ENCODE measurements around the gene PLBD2. TPM values are rescaled to one million over a fixed set of nuclear protein-coding genes. Genes with fewer than 3 reads are reported as not detected.

Gene PLBD2
- total RNA-seq, 3 donors from 2014 or later, result 15.4 to 59.8 (median 26.9) TPM

DNA sequence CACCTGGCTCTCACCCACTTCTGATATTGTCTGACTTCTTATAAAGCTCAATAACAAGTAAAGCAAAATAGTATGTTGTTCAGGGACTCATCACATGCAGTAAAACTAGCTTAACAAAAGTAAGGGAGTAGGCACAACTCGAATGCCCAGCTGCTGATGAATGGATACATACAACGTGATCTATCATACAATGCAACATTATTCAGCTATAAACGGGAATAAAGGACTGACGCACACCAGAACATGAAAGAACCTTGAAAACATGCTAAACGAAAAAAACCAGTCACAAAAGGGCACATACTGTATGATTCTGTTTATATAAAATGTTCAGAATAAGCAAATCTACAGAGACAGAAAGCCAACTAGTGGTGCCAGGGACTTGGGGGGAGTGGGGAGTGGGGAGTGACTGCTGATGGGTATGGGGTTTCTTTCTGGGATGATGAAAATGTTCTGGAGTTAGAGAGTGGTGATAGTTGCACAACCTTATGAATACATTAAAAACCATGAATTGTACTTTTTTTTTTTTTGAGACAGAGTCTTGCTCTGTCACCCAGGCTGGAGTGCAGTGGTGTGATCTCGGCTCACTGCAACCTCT is 11.1 kb downstream of the PLBD2 start:
- Histone ChIP-seq H3K27me3 (no peaks in the 10 kb centered on the region), H3K27ac (no peak overlapping the region), H3K4me3 (no peak overlapping the region), H3K9me3 (no peaks in the 10 kb centered on the region), H3K36me3 (peaks cover 2% of the 10 kb centered on the region), H3K4me1 (no peaks in the 10 kb centered on the region)
- TF ChIP-seq, protein P1, sequence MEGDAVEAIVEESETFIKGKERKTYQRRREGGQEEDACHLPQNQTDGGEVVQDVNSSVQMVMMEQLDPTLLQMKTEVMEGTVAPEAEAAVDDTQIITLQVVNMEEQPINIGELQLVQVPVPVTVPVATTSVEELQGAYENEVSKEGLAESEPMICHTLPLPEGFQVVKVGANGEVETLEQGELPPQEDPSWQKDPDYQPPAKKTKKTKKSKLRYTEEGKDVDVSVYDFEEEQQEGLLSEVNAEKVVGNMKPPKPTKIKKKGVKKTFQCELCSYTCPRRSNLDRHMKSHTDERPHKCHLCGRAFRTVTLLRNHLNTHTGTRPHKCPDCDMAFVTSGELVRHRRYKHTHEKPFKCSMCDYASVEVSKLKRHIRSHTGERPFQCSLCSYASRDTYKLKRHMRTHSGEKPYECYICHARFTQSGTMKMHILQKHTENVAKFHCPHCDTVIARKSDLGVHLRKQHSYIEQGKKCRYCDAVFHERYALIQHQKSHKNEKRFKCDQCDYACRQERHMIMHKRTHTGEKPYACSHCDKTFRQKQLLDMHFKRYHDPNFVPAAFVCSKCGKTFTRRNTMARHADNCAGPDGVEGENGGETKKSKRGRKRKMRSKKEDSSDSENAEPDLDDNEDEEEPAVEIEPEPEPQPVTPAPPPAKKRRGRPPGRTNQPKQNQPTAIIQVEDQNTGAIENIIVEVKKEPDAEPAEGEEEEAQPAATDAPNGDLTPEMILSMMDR (IDR thresholded peaks at IDR 0.05), result no peak
- no peak for TF ChIP-seq POLR2AphosphoS5 (IDR thresholded peaks at IDR 0.05)
- no peak for TF ChIP-seq POLR2A (IDR thresholded peaks at IDR 0.05)
- DNase-seq (ENCODE audit: low spot score in 2 of 2), result no peak
- intact Hi-C loops (cut with DNase I; ENCODE audit: low total_unique reads), result no loop called here

DNA sequence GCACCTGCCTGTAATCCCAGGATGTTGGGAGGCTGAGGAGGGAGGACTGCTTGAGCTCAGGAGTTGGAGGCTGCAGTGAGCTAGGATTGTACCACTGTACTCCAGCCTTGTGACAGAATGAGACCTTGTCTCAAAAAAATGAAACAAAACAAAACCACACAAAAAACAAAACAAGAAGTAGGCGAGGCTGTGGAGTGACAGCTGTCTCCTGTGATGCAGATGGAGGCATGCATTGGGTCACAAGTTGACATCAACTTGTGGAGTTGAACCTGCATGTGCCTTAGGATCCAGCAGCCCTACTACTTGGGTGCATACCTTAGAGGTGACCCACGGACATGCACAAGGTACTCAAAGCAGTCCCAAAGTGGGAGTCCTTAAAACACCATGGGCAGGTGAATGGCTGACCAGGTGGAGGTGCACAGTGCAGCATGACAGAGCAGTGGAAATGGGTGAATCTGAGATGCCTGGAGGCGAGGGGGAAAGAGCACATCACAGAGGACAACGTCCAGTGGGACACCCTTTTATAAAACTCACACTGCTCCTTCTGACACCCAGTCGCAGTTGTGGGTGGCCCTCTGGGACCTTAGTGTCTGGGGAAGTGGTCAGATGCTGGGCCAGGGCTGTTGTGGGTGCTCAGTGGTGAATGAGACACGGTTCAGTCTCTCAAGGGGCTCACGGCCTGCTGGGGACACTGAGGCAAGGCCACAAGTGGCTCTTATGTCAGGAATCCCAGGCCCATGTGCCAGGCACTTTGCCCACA is 12.7 kb downstream of the PLBD2 start:
- peaks cover 13% of the 10 kb centered on the region for H3K36me3 ChIP-seq

DNA sequence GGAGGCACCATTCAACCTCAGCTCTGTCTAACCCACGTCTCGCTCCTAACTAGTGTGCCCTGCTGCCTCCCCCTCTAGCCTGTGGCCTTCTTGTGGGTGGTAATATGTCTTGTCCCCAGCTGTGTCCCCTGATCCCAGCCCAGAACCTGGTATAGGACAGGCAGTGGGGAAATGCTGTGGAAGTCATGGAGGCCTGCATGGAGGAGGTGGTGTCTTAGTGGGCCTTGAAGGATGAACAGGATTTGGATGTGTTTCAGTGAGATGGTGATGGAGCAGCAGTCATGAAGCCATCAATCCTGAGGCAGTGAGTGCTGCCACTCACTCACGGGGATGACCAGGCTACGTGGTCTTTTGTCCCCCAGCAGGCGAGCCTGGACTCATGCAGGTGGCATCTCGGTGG is 13.4 kb downstream of the PLBD2 start:
- TF ChIP-seq POLR2A (IDR thresholded peaks at IDR 0.05) (no peak), POLR2AphosphoS5 (IDR thresholded peaks at IDR 0.05) (no peak)
- TF ChIP-seq, protein P1 (IDR thresholded peaks at IDR 0.05), result no peak

More for the DNA sequence above, 12.7 kb downstream of the PLBD2 start:
- TF ChIP-seq, protein P1 (IDR thresholded peaks at IDR 0.05), result no peak
- TF ChIP-seq POLR2A (IDR thresholded peaks at IDR 0.05) (no peak), POLR2AphosphoS5 (IDR thresholded peaks at IDR 0.05) (no peak)
- no peak overlapping the region for H3K4me3 ChIP-seq
- intact Hi-C loops (cut with DNase I; ENCODE audit: low total_unique reads), result no loop called here
- no peaks in the 10 kb centered on the region for H3K27me3 ChIP-seq
- H3K27ac ChIP-seq, result no peak overlapping the region
- DNase-seq (ENCODE audit: low spot score in 2 of 2), result no peak
- H3K4me1 ChIP-seq, result no peaks in the 10 kb centered on the region
- H3K9me3 ChIP-seq, result no peaks in the 10 kb centered on the region

DNA sequence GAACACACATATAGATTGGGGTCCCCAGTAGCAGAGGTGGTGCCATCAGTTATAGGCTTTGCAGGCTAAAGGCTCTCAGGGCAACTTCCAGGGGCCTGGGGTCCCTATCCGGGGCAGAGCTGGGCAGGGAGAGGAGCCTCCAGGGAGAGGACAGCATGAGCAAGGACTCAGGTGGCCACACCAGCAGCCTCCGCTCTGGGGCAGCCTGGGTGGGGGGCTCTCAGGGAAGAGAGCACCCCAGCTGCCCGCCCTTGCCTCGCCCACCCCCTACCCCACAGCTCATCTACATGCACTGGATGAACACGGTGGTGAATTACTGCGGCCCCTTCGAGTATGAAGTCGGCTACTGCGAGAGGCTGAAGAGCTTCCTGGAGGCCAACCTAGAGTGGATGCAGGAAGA is 14.0 kb downstream of the PLBD2 start:
- peaks cover 13% of the 10 kb centered on the region for H3K36me3 ChIP-seq
- TF ChIP-seq POLR2A (IDR thresholded peaks at IDR 0.05) (no peak), POLR2AphosphoS5 (IDR thresholded peaks at IDR 0.05) (no peak)
- TF ChIP-seq, protein P1 (IDR thresholded peaks at IDR 0.05), result no peak
- no peak overlapping the region for H3K4me3 ChIP-seq
- intact Hi-C loops (cut with DNase I; ENCODE audit: low total_unique reads), result no loop called here
- no peaks in the 10 kb centered on the region for H3K9me3 ChIP-seq
- no peak overlapping the region for H3K27ac ChIP-seq
- no peaks in the 10 kb centered on the region for H3K27me3 ChIP-seq
- no peaks in the 10 kb centered on the region for H3K4me1 ChIP-seq
- no peak for DNase-seq (ENCODE audit: low spot score in 2 of 2)

More for the DNA sequence above, 13.4 kb downstream of the PLBD2 start:
- intact Hi-C loops (cut with DNase I; ENCODE audit: low total_unique reads), result no loop called here
- H3K27me3 ChIP-seq, result no peaks in the 10 kb centered on the region
- H3K4me1 ChIP-seq, result no peaks in the 10 kb centered on the region
- H3K4me3 ChIP-seq, result no peak overlapping the region
- H3K36me3 ChIP-seq, result peaks cover 13% of the 10 kb centered on the region
- no peaks in the 10 kb centered on the region for H3K9me3 ChIP-seq
- no peak overlapping the region for H3K27ac ChIP-seq
- DNase-seq (ENCODE audit: low spot score in 2 of 2), result no peak

DNA sequence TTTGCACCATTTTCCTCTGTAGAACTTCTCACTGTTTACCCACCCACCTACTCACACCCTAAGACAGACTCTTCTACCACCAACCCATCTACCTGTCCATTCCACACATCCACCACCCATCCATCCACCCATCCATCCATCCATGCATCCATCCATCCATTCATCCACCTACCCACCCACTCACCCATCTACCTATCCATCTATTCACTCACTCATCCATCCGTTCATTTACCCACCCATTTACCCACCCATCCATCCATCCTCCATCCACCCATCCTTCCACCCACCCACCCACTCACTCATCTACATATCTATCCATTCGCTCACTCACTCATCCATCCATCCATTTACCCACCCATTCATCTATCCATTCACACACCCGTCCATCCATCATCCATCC is 15.1 kb downstream of the PLBD2 start:
- TF ChIP-seq POLR2A (IDR thresholded peaks at IDR 0.05) (no peak), POLR2AphosphoS5 (IDR thresholded peaks at IDR 0.05) (no peak)
- TF ChIP-seq, protein P1 (IDR thresholded peaks at IDR 0.05), result no peak
- Histone ChIP-seq H3K4me1 (no peaks in the 10 kb centered on the region), H3K36me3 (peaks cover 13% of the 10 kb centered on the region), H3K9me3 (no peaks in the 10 kb centered on the region), H3K4me3 (no peak overlapping the region), H3K27me3 (no peaks in the 10 kb centered on the region), H3K27ac (no peak overlapping the region)
- intact Hi-C loops (cut with DNase I; ENCODE audit: low total_unique reads), result no loop called here
- no peak for DNase-seq (ENCODE audit: low spot score in 2 of 2)

Data from breast epithelium (tissue), 4 donors.